GM21390 (cell line): ENCODE measurements around the gene MAGEA2.
"Not testable (repeated sequence)": the region's sequence is repeated elsewhere in the genome, so short reads cannot be mapped to it uniquely, and the experiment has no call there.

ENCODE experiments used
- ATAC-seq: cut with Tn5 transposase; IDR thresholded peaks from one replicate; pipeline ENCODE4 v1.9.1; 2021; ENCODE audit not compliant: unreplicated experiment

MAGEA2 gene

GRCh38 chrX:152753686-152754650 lies at the start of gene MAGEA2:
Gene MAGEA2, minus strand, starts transcription at chrX:152753842. Its CDS starts 2,479 bp downstream, at chrX:152751363.
- ATAC-seq = not testable (repeated sequence)

- no peak for ATAC-seq
Observed at GRCh38 chrX:152798945-152799344, 45.3 kb upstream of the MAGEA2 start.

GRCh38 chrX:152787062-152787461 lies 33.4 kb upstream of the MAGEA2 start:
- ATAC-seq = peak; percentile 71

DNA sequence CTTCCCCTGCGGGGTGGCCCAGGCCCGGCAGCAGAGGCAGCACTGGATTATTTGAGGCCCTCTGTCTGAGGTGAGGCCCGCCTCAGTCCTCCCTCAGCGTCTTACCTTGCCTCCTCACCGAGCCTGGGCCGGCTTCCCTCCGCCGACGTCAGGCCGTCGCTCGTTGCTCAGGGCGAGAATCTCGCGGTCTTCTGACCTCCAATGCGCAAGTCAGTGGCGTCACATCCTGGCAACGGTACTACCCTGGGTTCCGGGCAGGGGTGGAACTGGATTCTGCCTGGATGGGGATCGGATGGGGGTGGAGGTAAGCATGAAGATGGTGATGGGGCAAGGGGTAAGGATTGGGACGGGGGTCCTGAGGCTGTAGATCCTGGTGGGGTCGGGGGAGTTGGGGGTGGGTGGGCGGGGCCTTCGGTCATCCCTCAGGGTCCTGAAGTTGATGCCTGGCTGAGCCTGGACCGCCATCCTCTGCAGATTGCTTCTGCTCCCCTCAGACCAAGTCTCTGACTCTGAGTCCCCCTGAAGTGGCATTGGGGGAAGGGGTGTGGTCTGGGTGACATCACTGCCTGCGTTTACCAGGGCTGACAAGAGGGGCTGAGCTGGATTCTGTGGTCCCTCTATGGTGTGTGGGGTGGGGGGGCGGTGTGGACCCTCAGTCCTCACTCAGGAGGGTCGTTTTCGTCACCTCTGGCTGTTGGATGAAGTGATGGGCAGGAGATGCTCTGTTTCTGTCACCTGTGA lies 16.1 kb upstream of the MAGEA2 start, which contains the start of gene MAGEA6:
MAGEA6 (minus strand) TSS at position 141 of the 741 bp plus-strand sequence. CDS start 2,039 bp downstream, outside the sequence.
- not testable (repeated sequence) for ATAC-seq

- ATAC-seq = not testable (repeated sequence)
Observed at GRCh38 chrX:152766562-152766961, 12.9 kb upstream of the MAGEA2 start.

GRCh38 chrX:152761582-152761981 lies 7.9 kb upstream of the MAGEA2 start:
- not testable (repeated sequence) for ATAC-seq

GRCh38 chrX:152759544-152759943 lies 5.9 kb upstream of the MAGEA2 start:
- not testable (repeated sequence) for ATAC-seq

DNA sequence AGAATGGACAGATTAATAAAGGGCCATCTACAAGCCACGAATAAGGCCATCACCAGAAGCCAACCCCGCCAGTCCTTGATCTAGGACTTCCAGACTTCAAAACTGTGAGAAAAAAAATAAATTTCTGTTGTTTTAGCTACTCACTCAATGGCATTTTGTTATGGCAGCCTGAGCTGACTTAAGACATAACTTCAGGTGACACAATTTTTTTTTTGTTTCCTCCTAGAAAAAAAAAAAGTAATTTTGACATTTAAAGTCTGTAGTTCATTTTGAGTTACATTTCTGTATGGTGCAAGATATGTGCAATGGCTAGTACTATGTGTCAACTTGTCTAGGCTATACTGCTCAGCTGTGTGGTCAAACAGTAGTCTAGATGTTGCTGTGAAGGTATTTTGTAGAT lies 5.3 kb upstream of the MAGEA2 start, which contains the start of gene CSAG3:
CSAG3 (plus strand) TSS at position 301 of the 400 bp plus-strand sequence.
- ATAC-seq = not testable (repeated sequence)

DNA sequence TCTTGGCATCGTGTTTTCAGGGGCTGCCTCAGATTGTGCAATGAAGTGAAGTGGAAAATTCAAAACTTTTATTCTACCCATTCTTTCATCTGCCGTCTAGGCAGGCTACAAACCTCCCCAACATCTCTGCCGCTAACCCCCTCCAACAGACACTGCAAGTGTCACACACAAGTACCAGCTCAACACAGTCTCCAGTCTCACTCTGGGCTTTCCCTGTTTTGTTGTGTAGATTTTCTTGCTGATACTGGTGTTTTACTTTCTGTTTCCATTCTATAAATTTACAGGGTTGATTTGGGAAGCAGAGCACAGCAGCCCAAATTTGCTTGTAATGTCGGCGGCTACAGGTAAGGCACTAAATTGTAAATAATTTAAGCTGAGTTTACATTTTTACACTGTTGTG lies 1.2 kb upstream of the MAGEA2 start:
- not testable (repeated sequence) for ATAC-seq

GRCh38 chrX:152738560-152738959 lies 15.1 kb downstream of the MAGEA2 start:
- no peak for ATAC-seq

- ATAC-seq = not testable (repeated sequence)
Observed at GRCh38 chrX:152736528-152736927, 17.1 kb downstream of the MAGEA2 start.

DNA sequence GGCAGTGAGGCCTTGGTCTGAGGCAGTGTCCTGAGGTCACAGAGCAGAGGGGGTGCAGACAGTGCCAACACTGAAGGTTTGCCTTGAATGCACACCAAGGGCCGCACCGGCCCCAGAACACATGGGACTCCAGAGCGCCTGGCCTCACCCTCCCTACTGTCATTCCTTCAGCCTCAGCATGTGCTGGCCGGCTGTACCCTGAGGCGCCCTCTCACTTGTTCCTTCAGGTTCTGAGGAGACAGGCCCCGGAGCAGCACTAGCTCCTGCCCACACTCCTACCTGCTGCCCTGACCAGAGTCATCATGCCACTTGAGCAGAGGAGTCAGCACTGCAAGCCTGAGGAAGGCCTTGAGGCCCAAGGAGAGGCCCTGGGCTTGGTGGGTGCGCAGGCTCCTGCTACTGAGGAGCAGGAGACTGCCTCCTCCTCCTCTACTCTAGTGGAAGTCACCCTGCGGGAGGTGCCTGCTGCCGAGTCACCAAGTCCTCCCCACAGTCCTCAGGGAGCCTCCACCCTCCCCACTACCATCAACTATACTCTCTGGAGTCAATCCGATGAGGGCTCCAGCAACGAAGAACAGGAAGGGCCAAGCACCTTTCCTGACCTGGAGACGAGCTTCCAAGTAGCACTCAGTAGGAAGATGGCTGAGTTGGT lies 17.7 kb downstream of the MAGEA2 start:
- no peak for ATAC-seq

DNA sequence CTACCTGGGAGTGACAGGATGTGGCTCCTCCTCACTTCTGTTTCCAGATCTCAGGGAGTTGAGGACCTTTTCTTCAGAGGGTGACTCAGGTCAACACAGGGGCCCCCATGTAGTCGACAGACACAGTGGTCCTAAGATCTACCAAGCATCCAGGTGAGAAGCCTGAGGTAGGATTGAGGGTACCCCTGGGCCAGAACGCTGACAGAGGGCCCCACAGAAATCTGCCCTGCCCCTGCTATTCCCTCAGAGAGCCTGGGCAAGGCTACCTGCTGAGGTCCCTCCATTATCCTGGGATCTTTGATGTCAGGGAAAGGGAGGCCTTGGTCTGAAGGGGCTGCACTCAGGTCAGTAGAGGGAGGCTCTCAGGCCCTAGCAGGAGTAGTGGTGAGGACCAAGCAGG lies 18.5 kb downstream of the MAGEA2 start:
- no peak for ATAC-seq

DNA sequence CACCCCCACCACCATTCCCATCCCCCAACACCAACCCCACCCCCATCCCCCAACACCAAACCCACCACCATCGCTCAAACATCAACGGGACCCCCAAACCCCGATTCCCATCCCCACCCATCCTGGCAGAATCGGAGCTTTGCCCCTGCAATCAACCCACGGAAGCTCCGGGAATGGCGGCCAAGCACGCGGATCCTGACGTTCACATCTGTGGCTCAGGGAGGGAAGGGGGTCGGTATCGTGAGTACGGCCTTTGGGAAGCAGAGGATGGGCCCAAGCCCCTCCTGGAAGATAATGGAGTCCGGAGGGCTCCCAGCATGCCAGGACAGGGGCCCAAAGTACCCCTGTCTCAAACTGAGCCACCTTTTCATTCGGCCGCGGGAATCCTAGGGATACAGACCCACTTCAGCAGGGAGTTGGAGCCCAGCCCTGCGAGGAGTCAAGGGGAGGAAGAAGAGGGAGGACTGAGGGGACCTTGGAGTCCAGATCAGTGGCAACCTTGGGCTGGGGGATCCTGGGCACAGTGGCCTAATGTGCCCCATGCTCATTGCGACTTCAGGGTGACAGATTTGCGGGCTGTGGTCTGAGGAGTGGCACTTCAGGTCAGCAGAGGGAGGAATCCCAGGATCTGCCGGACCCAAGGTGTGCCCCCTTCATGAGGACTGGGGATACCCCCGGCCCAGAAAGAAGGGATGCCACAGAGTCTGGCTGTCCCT lies 19.3 kb downstream of the MAGEA2 start:
- ATAC-seq = not testable (repeated sequence)

GRCh38 chrX:152733261-152733975 lies 20.2 kb downstream of the MAGEA2 start, which contains the start of the genes CSAG1 and MAGEA12:
Gene CSAG1, minus strand, starts transcription at chrX:152733721. Its CDS starts 1,261 bp downstream, at chrX:152732460.
Gene MAGEA12, plus strand, starts transcription at chrX:152733757. Its CDS starts 2,405 bp downstream, at chrX:152736162.
- ATAC-seq = no peak

- no peak for ATAC-seq
Observed at GRCh38 chrX:152725409-152725808, 28.2 kb downstream of the MAGEA2 start.

DNA sequence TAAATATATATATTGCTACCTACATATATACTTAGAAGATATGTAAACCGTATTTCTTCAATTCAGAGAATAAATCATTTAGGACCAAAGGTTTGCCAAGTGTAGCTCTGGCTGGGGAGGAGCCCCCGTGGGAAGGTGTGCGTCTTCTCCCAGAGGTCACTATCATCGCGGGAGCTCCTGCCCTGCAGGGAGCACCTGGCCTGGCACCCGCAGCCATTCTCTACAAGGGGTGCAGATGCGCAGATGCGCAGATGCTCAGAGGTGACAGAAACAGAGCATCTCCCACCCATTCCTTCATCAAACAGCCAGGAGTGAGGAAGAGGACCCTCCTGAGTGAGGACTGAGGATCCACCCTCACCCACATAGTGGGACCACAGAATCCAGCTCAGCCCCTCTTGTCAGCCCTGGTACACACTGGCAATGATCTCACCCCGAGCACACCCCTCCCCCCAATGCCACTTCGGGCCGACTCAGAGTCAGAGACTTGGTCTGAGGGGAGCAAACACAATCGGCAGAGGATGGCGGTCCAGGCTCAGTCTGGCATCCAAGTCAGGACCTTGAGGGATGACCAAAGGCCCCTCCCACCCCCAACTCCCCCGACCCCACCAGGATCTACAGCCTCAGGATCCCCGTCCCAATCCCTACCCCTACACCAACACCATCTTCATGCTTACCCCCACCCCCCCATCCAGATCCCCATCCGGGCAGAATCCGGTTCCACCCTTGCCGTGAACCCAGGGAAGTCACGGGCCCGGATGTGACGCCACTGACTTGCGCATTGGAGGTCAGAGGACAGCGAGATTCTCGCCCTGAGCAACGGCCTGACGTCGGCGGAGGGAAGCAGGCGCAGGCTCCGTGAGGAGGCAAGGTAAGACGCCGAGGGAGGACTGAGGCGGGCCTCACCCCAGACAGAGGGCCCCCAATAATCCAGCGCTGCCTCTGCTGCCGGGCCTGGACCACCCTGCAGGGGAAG lies 39.5 kb downstream of the MAGEA2 start, which contains the start of gene MAGEA2B:
MAGEA2B (plus strand) TSS at position 814 of the 973 bp plus-strand sequence. CDS start 2,479 bp downstream, outside the sequence.
- not testable (repeated sequence) for ATAC-seq

- ATAC-seq = not testable (repeated sequence)
Observed at GRCh38 chrX:152713195-152713594, 40.4 kb downstream of the MAGEA2 start.
